Putamen (tissue), 1 donor: ENCODE results near the gene FAM50B.

Source experiments
- DNase-seq: peaks from one replicate; pipeline ENCODE4 v3.0.0-alpha.2; 2016; ENCODE audit warnings: low spot score

The FAM50B gene

GRCh38 chr6:3848925-3849605, at the start of gene FAM50B:
Gene FAM50B, plus strand, starts transcription at chr6:3849373. Its CDS starts 439 bp downstream, at chr6:3849812.
- DNase-seq, result peak; percentile 90

- DNase-seq, result no peak
Observed at GRCh38 chr6:3799719-3800118, 49.5 kb upstream of the FAM50B start.

- no peak for DNase-seq
Observed at GRCh38 chr6:3800850-3801591, 48.2 kb upstream of the FAM50B start.

- no peak for DNase-seq
Observed at GRCh38 chr6:3801960-3802359, 47.2 kb upstream of the FAM50B start.

GRCh38 chr6:3803627-3804468, 45.3 kb upstream of the FAM50B start:
- no peak for DNase-seq

GRCh38 chr6:3804964-3805363, 44.2 kb upstream of the FAM50B start:
- no peak for DNase-seq

GRCh38 chr6:3805448-3806123, 43.6 kb upstream of the FAM50B start:
- DNase-seq, result no peak

GRCh38 chr6:3806169-3806922, 42.8 kb upstream of the FAM50B start:
- DNase-seq, result no peak

GRCh38 chr6:3808199-3808598, 41.0 kb upstream of the FAM50B start:
- DNase-seq, result no peak

- DNase-seq, result peak; percentile 24
Observed at GRCh38 chr6:3808759-3809514, 40.2 kb upstream of the FAM50B start.

GRCh38 chr6:3809515-3809891, 39.7 kb upstream of the FAM50B start:
- DNase-seq, result no peak

- no peak for DNase-seq
Observed at GRCh38 chr6:3809982-3810381, 39.2 kb upstream of the FAM50B start.

- no peak for DNase-seq
Observed at GRCh38 chr6:3811191-3811590, 38.0 kb upstream of the FAM50B start.

- DNase-seq, result no peak
Observed at GRCh38 chr6:3812596-3812995, 36.6 kb upstream of the FAM50B start.

- DNase-seq, result no peak
Observed at GRCh38 chr6:3813150-3813780, 35.9 kb upstream of the FAM50B start.

- DNase-seq, result no peak
Observed at GRCh38 chr6:3813918-3814317, 35.3 kb upstream of the FAM50B start.

- DNase-seq, result no peak
Observed at GRCh38 chr6:3814539-3814938, 34.6 kb upstream of the FAM50B start.

GRCh38 chr6:3816251-3816650, 32.9 kb upstream of the FAM50B start:
- no peak for DNase-seq

GRCh38 chr6:3819161-3820110, 29.7 kb upstream of the FAM50B start:
- no peak for DNase-seq
